Karpas-422 (cell line): Measurements from ENCODE around the gene FNDC1. TPM values are rescaled to one million over a fixed set of nuclear protein-coding genes. Genes with fewer than 3 reads are reported as not detected.

ENCODE experiments used
- DNase-seq: peaks from one replicate; pipeline ENCODE4 v3.0.0-alpha.2; 2015
- H2AFZ ChIP-seq: fragments of 200-600 bp; sonication (generic); 2 replicates; pipeline ENCODE4 v1.6.1; 2014; ENCODE audit warnings: antibody characterized with exemption, low read length, mixed read lengths
- H3K27ac ChIP-seq: fragments of 200-600 bp; sonication (generic); 2 replicates; pipeline ENCODE4 v1.5.1; 2014; ENCODE audit warnings: mild to moderate bottlenecking, low read length, moderate library complexity
- H3K27me3 ChIP-seq: fragments of 200-600 bp; sonication (generic); 2 replicates; pipeline ENCODE4 v1.6.1; 2014; ENCODE audit warnings: low read length, mixed read lengths
- H3K36me3 ChIP-seq: fragments of 200-600 bp; sonication (generic); 2 replicates; pipeline ENCODE4 v1.6.1; 2014; ENCODE audit warnings: low read length, mixed read lengths; ENCODE audit not compliant: insufficient read depth
- H3K4me1 ChIP-seq: fragments of 200-600 bp; sonication (generic); 2 replicates; pipeline ENCODE4 v1.6.1; 2014; ENCODE audit warnings: mild to moderate bottlenecking, low read length, mixed read lengths
- H3K4me2 ChIP-seq: fragments of 200-600 bp; sonication (generic); 2 replicates; pipeline ENCODE4 v1.6.1; 2014; ENCODE audit warnings: low read length, low read depth, mild to moderate bottlenecking; ENCODE audit not compliant: poor library complexity, severe bottlenecking
- H3K4me3 ChIP-seq: fragments of 200-600 bp; sonication (generic); 2 replicates; pipeline ENCODE4 v1.5.1; 2014; ENCODE audit warnings: mild to moderate bottlenecking, antibody characterized with exemption, low read length, mixed read lengths
- H3K79me2 ChIP-seq: fragments of 200-600 bp; sonication (generic); 2 replicates; pipeline ENCODE4 v1.6.1; 2014; ENCODE audit warnings: mild to moderate bottlenecking, low read length, mixed read lengths
- H3K9ac ChIP-seq: fragments of 200-600 bp; sonication (generic); 2 replicates; pipeline ENCODE4 v1.6.0; 2014; ENCODE audit warnings: low read length
- H3K9me2 ChIP-seq: fragments of 200-600 bp; sonication (generic), shearing (Covaris generic); replicated peaks from 2 replicates; pipeline ENCODE4 v1.6.0; 2014; ENCODE audit warnings: mild to moderate bottlenecking, low read length, moderate library complexity; ENCODE audit not compliant: insufficient read depth
- H3K9me3 ChIP-seq: fragments of 300-700, 200-600 bp; sonication (generic); 2 replicates; pipeline ENCODE4 v1.6.1; 2014; ENCODE audit warnings: low read length, mixed read lengths
- H4K20me1 ChIP-seq: fragments of 200-600 bp; sonication (generic); 2 replicates; pipeline ENCODE4 v1.6.1; 2014; ENCODE audit warnings: mild to moderate bottlenecking, antibody characterized with exemption, low read length, low read depth; ENCODE audit not compliant: insufficient read depth
- total RNA-seq: library from RNA; depleted of rRNA; stranded (reverse); fragments of >200 nt; shearing (Covaris generic); gene quantifications from 2 replicates; pipeline ENCODE4 v1.2.3, GENCODE V29; 2014; ENCODE audit warnings: low replicate concordance

Gene FNDC1
- total RNA-seq, 1 experiment from 2014 or later: 90.0 TPM

- Histone ChIP-seq H3K36me3 (no peaks in the 10 kb centered on the region), H3K27me3 (no peaks in the 10 kb centered on the region), H3K79me2 (no peaks in the 10 kb centered on the region), H3K9me2 (no peaks in the 10 kb centered on the region), H2AFZ (no peak overlapping the region), H4K20me1 (no peaks in the 10 kb centered on the region), H3K27ac (no peak overlapping the region), H3K4me2 (no peak overlapping the region), H3K9me3 (no peaks in the 10 kb centered on the region), H3K4me3 (no peak overlapping the region), H3K4me1 (peaks cover 9% of the 10 kb centered on the region), H3K9ac (no peak overlapping the region)
- no peak for DNase-seq
These were observed 136.8 kb downstream of the FNDC1 start for GRCh38 chr6:159305804-159306537.

GRCh38 chr6:159307246-159307790 is 138.1 kb downstream of the FNDC1 start:
- no peak overlapping the region for H3K4me3 ChIP-seq
- H3K27me3 ChIP-seq: no peaks in the 10 kb centered on the region
- H3K36me3 ChIP-seq: no peaks in the 10 kb centered on the region
- H3K27ac ChIP-seq: no peak overlapping the region
- H3K4me1 ChIP-seq: peaks cover 19% of the 10 kb centered on the region
- H3K79me2 ChIP-seq: no peaks in the 10 kb centered on the region
- H2AFZ ChIP-seq: no peak overlapping the region
- no peaks in the 10 kb centered on the region for H3K9me3 ChIP-seq
- no peak for DNase-seq
- no peaks in the 10 kb centered on the region for H4K20me1 ChIP-seq
- H3K9me2 ChIP-seq: no peaks in the 10 kb centered on the region
- H3K9ac ChIP-seq: no peak overlapping the region
- H3K4me2 ChIP-seq: no peak overlapping the region

DNA sequence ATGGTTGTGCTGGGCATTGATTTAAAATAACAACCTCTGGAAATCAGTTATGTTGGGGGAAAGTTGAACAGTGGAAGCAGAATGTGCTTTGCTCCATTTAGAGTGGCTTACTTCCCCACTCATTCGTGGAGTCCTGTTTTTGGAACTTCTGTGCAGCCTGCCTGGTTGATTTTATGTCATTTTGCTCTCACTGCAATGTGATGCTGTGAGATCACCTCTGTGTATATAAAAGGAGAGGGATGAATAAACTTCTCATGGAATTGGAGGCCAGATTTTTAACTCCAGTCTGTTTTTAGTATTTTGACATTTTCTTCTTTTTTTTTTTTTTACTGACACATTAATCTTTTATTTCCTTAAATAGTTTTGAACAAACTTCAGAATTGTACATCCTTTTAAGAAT is 139.0 kb downstream of the FNDC1 start:
- no peaks in the 10 kb centered on the region for H3K9me2 ChIP-seq
- H2AFZ ChIP-seq: no peak overlapping the region
- peaks cover 20% of the 10 kb centered on the region for H3K4me1 ChIP-seq
- no peaks in the 10 kb centered on the region for H3K9me3 ChIP-seq
- no peaks in the 10 kb centered on the region for H3K27me3 ChIP-seq
- no peak overlapping the region for H3K4me3 ChIP-seq
- H3K27ac ChIP-seq: no peak overlapping the region
- no peak overlapping the region for H3K4me2 ChIP-seq
- no peak overlapping the region for H3K9ac ChIP-seq
- no peaks in the 10 kb centered on the region for H4K20me1 ChIP-seq
- no peaks in the 10 kb centered on the region for H3K79me2 ChIP-seq
- no peaks in the 10 kb centered on the region for H3K36me3 ChIP-seq
- DNase-seq: no peak

GRCh38 chr6:159309723-159310122 is 140.5 kb downstream of the FNDC1 start:
- no peak overlapping the region for H3K4me3 ChIP-seq
- H3K9me2 ChIP-seq: no peaks in the 10 kb centered on the region

GRCh38 chr6:159311618-159312017 is 142.4 kb downstream of the FNDC1 start:
- H3K27ac ChIP-seq: no peak overlapping the region
- H2AFZ ChIP-seq: no peak overlapping the region
- H3K4me1 ChIP-seq: peaks cover 20% of the 10 kb centered on the region
- peak; percentile 83 for DNase-seq
- H3K4me3 ChIP-seq: no peak overlapping the region
- H4K20me1 ChIP-seq: no peaks in the 10 kb centered on the region
- H3K9ac ChIP-seq: no peak overlapping the region
- H3K9me2 ChIP-seq: no peaks in the 10 kb centered on the region
- H3K9me3 ChIP-seq: no peaks in the 10 kb centered on the region
- no peaks in the 10 kb centered on the region for H3K79me2 ChIP-seq
- no peak overlapping the region for H3K4me2 ChIP-seq
- no peaks in the 10 kb centered on the region for H3K36me3 ChIP-seq
- no peaks in the 10 kb centered on the region for H3K27me3 ChIP-seq

More at GRCh38 chr6:159309723-159310122, 140.5 kb downstream of the FNDC1 start:
- Histone ChIP-seq H3K79me2 (no peaks in the 10 kb centered on the region), H3K27me3 (no peaks in the 10 kb centered on the region), H3K36me3 (no peaks in the 10 kb centered on the region), H3K27ac (no peak overlapping the region), H3K9ac (no peak overlapping the region), H3K4me1 (peaks cover 20% of the 10 kb centered on the region), H4K20me1 (no peaks in the 10 kb centered on the region), H3K9me3 (no peaks in the 10 kb centered on the region), H2AFZ (no peak overlapping the region), H3K4me2 (no peak overlapping the region)
- DNase-seq: no peak

GRCh38 chr6:159312206-159312605 is 143.0 kb downstream of the FNDC1 start:
- H3K4me1 ChIP-seq: peaks cover 20% of the 10 kb centered on the region
- no peak overlapping the region for H3K4me3 ChIP-seq
- H2AFZ ChIP-seq: no peak overlapping the region
- no peak overlapping the region for H3K27ac ChIP-seq
- H3K4me2 ChIP-seq: no peak overlapping the region
- H3K9ac ChIP-seq: no peak overlapping the region
- DNase-seq: no peak
- H3K9me3 ChIP-seq: no peaks in the 10 kb centered on the region
- H4K20me1 ChIP-seq: no peaks in the 10 kb centered on the region
- no peaks in the 10 kb centered on the region for H3K36me3 ChIP-seq
- H3K79me2 ChIP-seq: no peaks in the 10 kb centered on the region
- no peaks in the 10 kb centered on the region for H3K9me2 ChIP-seq
- no peaks in the 10 kb centered on the region for H3K27me3 ChIP-seq

GRCh38 chr6:159313018-159313417 is 143.8 kb downstream of the FNDC1 start:
- Histone ChIP-seq H3K27me3 (no peaks in the 10 kb centered on the region), H3K36me3 (no peaks in the 10 kb centered on the region), H3K9ac (no peak overlapping the region), H3K27ac (no peak overlapping the region), H3K9me2 (no peaks in the 10 kb centered on the region), H3K9me3 (no peaks in the 10 kb centered on the region), H3K4me2 (no peak overlapping the region), H3K4me3 (no peak overlapping the region), H3K4me1 (peaks cover 20% of the 10 kb centered on the region), H3K79me2 (no peaks in the 10 kb centered on the region), H4K20me1 (no peaks in the 10 kb centered on the region), H2AFZ (no peak overlapping the region)
- no peak for DNase-seq

GRCh38 chr6:159315562-159315961 is 146.4 kb downstream of the FNDC1 start:
- H3K36me3 ChIP-seq: no peaks in the 10 kb centered on the region
- H3K9ac ChIP-seq: no peak overlapping the region
- no peaks in the 10 kb centered on the region for H3K9me3 ChIP-seq
- no peak overlapping the region for H3K27ac ChIP-seq
- H3K4me3 ChIP-seq: no peak overlapping the region
- peaks cover 12% of the 10 kb centered on the region for H3K4me1 ChIP-seq
- DNase-seq: no peak
- no peaks in the 10 kb centered on the region for H3K27me3 ChIP-seq
- no peak overlapping the region for H2AFZ ChIP-seq
- no peaks in the 10 kb centered on the region for H3K79me2 ChIP-seq
- H3K9me2 ChIP-seq: no peaks in the 10 kb centered on the region
- no peak overlapping the region for H3K4me2 ChIP-seq
- no peaks in the 10 kb centered on the region for H4K20me1 ChIP-seq
